HG02623 (cell line): ENCODE data around the gene ATXN7L3.
"Not testable (repeated sequence)": the region's sequence is repeated elsewhere in the genome, so short reads cannot be mapped to it uniquely, and the experiment has no call there.

Source experiments
- ATAC-seq: cut with Tn5 transposase; IDR thresholded peaks from one replicate; pipeline ENCODE4 v1.9.1; 2021; ENCODE audit warnings: moderate library complexity; ENCODE audit not compliant: unreplicated experiment

Gene ATXN7L3

GRCh38 chr17:44176671-44177501 is 22.8 kb downstream of the ATXN7L3 start:
- ATAC-seq, result no peak

GRCh38 chr17:44176257-44176656 is 23.4 kb downstream of the ATXN7L3 start:
- no peak for ATAC-seq

- no peak for ATAC-seq
Measured at GRCh38 chr17:44174427-44174826, 25.3 kb downstream of the ATXN7L3 start.

GRCh38 chr17:44171931-44172455 is 27.7 kb downstream of the ATXN7L3 start:
- ATAC-seq, result no peak

- ATAC-seq, result no peak
Measured at GRCh38 chr17:44170499-44171201, 29.0 kb downstream of the ATXN7L3 start, which contains the start of gene ASB16. ASB16 (plus strand) TSS chr17:44170704; CDS start chr17:44170790, 86 bp downstream.

DNA sequence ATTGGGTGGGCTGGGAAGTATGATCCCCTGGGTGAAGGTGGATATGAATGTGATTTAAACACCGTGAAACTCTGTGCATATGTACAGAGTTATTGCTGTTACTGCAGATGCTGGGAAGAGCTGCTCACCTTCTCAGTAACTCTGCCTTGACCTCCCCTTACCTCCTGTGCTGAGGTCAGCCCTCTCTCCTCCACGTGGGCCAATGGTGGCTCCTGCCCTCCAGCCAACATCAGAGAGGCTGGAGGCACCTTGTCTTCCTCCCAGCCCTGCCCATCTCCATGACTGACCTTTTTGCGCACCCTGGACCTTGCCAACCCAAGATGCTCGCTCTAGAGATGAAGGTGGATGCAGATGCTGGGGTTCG is 29.6 kb downstream of the ATXN7L3 start:
- no peak for ATAC-seq

GRCh38 chr17:44167181-44167861 is 32.4 kb downstream of the ATXN7L3 start:
- ATAC-seq, result no peak

GRCh38 chr17:44164476-44164875 is 35.2 kb downstream of the ATXN7L3 start:
- ATAC-seq, result no peak

- ATAC-seq, result no peak
Measured at GRCh38 chr17:44159519-44160210, 40.0 kb downstream of the ATXN7L3 start.

GRCh38 chr17:44155488-44155887 is 44.2 kb downstream of the ATXN7L3 start:
- no peak for ATAC-seq

DNA sequence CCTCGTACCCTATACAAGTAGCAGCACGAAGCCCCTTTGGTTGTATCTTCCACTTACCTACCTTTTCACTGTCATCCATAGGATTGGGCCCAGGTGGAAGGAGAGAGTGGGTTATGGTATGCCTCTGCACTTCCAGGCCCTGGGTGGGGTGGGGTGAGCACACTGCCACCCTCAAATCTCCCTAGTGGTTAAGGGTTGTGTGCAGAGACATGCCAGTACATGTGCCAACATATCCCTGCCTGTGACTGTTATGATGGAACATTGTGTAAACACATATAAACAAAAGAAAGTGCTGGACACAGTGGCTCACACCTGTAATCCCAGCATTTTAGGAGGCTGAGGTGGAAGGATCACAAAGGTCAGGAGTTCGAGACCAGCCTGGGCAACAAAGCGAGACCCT is 46.8 kb downstream of the ATXN7L3 start:
- ATAC-seq, result no peak

DNA sequence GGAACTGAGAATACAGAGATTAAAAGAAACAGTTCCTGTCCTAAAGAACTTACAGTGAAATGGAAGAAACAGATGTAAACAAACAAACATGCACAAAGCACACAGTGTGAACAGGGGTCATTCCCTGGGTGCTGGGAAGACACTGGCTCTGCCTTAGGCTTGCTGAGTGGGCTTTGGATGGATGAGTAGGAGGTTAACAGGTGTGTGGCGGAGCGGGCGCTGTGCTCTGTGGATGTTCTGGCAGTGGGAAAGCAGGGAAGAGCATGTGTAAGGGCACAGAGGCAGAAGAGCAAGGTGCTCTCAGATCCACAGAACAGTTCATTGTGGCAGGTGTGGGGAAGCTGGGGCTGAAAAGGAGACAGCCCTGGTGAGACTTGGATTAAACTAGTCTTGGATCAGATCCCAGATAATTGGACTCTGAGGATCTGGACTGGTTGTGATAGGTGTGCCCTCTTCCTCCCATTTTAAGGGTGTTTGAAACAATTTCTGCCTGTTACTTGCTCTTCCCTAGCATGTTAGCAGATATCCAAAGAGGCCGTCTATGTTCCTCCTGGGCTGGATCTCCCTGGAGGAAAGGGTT is 49.8 kb downstream of the ATXN7L3 start:
- no peak for ATAC-seq

- ATAC-seq, result not testable (repeated sequence)
Measured at GRCh38 chr17:44149066-44149465, 50.6 kb downstream of the ATXN7L3 start.

DNA sequence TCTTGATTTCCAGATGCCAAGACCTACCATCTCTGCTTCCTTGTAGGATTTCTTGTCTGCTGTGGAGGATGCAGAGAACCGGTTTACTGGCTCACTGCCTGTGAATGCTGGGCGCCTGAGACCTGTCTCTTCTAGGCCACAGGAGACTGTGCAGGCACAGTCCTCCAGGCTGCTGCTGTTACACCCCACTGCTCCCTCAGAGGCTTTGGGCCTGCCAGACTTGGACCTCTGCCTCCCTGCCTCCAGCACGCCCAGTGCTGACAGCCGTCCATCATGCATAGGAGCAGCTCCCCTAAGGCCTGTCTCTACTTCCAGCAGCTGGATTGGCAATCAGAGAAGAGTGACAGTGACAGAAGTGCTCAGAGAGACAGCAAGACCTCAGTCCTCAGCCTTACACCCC is 51.9 kb downstream of the ATXN7L3 start:
- no peak for ATAC-seq

GRCh38 chr17:44146375-44147346 is 53.0 kb downstream of the ATXN7L3 start:
- no peak for ATAC-seq

GRCh38 chr17:44144966-44145739 is 54.5 kb downstream of the ATXN7L3 start:
- no peak for ATAC-seq

DNA sequence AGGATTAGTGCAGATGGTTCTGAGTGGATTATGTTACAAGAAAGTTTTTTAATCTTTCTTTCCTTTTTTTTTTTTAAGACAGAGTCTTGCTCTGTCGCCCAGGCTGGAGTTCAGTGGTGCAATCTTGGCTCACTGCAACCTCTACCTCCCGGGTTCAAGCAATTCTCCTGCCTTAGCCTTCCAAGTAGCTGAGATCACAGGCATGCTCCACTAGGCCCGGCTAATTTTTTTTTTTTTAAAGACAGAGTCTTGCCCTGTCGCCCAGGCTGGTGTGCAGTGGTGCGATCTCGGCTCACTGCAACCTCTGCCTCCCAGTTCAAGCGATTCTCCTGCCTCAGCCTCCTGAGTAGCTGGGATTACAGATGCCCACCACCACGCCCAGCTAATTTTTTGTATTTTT is 55.8 kb downstream of the ATXN7L3 start:
- ATAC-seq, result not testable (repeated sequence)
